ENCODE data around the gene PRELID2. TPM values are rescaled to one million over a fixed set of nuclear protein-coding genes. Genes with fewer than 3 reads are reported as not detected.

The PRELID2 gene
- total RNA-seq, 1 donor from 2014 or later: 32.3 TPM

DNA sequence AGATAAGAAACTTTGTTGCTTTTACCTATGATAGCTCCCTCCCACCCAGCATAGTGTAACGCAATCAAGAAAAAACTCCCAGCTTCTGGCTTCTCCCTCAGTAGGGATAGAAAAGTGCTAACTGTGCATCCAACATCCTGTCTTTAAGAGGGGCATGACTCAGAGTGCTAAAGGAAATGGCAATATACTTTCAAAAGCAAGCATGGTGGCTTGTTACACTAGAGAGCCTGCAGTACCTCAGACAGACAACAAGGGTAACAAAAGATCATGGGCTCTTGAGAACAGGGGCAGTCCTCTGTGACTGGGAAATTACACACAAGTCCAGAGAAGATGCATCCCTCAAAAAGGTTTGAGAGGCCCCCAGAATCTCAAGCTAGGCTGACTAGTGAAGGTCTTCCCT lies 37.8 kb downstream of the PRELID2 start:
- peak; percentile 44 for DNase-seq (ENCODE audit: low read depth, low spot score)

DNA sequence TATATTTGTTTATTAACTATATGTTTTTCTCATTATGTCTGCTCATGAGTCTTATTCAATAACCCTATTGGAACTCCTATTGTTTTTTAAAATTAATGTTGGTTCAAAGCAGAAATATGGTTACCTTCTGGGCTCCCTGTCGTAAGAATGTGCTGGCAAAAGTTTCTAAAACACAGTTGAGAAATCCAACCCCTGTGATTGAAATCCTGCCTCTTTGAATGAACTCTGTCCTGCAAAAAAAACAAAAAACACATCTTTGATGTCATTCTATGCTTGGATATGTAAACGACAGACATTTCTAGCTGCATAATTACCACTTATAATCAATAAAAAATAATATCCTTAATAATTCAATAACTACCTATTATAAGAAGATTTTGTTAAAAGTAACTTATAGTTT lies 38.8 kb downstream of the PRELID2 start:
- DNase-seq (ENCODE audit: low read depth, low spot score): no peak

DNA sequence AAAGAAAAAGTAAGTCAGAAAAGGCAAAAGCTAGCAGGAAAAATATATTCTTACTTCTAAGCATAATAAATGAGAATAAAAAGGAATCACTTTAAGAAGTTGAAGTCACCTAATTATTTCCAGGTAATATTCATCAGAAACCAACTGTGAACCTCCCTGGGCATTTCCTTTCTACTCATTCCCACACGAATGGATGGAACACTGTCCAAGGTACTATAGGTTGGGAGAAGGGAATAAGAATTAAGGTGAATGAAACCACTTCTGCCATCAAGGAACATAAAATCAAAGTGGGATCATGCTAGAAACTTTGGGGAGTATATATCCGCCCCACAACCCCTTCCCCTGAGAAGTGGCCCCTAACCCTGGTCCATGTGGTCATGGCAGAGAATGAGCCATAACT lies 41.6 kb downstream of the PRELID2 start:
- no peak for DNase-seq (ENCODE audit: low read depth, low spot score)

DNA sequence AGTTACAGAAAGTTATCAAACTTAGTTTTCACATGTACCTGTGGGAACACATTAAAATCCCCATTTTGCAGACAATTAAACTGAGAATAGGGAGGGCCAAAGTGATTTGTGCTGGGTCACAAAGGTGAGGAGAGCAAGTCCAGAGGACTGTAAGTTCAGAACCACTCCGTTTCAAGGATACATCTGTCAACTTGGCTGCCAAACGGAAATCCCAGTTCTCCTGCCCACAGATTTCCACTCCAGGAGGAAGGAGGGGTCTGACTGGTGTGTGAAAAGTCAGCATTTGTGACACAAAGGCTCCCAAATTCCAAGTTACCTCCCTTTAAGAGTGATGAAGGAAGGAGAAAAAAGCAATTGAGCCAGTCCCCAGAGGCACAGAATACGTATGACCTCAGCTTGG lies 42.3 kb downstream of the PRELID2 start:
- no peak for DNase-seq (ENCODE audit: low read depth, low spot score)

DNA sequence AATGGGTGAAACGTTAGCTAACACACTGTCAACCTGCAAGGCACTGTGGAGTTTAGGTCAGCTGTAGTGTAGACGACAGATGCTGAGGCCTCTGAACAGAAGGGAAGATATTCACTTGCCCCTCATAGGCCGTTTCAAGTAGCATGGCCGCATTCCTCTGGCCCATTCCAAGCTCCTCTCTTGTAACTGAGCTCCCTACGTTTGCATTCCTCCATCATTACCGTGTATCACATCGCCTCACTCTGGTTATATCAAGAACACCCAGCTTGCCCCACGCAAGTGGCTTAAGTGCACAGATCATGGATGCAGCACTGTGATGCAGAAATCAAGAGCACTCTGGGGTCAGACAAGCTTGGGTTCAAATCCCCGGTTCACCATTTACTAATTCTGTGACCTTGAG lies 43.3 kb downstream of the PRELID2 start:
- no peak for DNase-seq (ENCODE audit: low read depth, low spot score)

DNA sequence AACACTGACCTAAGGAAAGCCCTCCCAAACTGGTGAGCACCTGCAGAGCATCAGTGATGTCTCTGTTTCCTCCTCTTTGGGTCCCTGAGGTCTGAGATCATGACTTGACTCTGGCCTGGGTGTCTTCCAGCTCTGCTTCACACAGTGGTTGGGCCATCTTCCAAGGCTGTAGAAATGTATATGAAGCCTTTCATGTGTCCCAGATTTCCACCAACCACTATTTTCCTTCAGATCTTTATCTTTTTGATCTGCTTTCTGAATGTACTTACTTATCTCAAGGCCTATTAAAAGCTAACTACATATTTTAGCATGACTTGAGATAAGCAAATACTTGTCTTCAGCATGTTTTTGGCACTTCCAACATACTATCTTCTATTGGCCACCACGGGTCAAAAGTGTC lies 47.1 kb downstream of the PRELID2 start:
- DNase-seq (ENCODE audit: low read depth, low spot score): no peak

DNA sequence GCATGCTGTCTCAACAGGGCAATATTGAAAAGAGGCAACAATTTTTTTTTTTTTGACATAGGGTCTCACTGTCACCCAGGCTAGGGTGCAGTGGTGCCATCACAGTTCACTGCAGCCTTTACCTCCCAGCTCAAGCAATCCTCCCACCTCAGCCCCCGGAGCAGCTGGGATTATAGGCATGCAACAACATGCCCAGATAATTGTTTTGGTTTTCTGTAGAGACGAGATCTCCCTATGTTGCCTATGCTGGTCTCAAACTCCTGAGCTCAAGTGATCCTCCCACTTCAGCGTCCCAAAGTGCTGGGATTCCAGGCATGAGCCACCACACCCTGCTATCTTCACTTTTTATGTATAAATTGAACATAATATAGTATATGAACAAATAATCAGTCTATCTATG lies 47.6 kb downstream of the PRELID2 start:
- DNase-seq (ENCODE audit: low read depth, low spot score): no peak

DNA sequence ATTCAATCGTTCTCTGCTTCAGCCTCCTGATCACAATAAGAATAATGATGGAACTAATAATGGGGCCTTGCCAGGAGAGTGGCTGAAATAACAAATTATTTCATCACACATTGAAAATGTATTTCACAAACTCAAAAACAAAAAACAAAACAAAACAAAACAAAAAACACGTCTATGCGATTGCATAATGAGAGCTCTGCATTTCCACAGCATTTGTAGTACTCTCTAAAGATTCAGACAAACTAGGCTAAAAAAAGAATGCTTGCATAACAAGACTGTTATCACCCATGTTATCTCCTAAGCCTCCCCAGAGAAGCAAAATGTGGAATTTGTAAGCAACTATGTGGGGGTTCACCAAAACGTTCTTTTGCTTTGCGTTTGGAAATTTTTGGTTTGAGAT lies 48.1 kb downstream of the PRELID2 start:
- DNase-seq (ENCODE audit: low read depth, low spot score): no peak

DNA sequence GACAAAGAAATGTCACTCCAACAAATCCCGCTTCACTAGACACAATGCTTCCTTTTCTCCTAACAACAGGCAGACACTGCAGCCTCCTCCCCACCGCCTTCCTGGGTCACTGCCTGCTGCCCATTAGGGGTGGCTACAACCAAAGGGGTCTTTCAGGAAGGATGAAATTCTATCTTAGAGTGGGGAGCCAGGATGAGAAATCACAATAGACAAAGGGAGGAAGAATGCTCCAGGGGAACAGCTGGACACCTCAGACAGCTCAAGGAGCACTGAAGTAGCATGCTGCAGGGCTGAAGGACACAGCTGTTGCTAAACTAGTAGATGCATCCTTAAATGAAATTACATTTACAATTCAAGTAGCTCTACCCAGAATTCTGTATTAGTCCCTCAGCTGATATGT lies 54.2 kb downstream of the PRELID2 start:
- no peak for DNase-seq (ENCODE audit: low read depth, low spot score)

DNA sequence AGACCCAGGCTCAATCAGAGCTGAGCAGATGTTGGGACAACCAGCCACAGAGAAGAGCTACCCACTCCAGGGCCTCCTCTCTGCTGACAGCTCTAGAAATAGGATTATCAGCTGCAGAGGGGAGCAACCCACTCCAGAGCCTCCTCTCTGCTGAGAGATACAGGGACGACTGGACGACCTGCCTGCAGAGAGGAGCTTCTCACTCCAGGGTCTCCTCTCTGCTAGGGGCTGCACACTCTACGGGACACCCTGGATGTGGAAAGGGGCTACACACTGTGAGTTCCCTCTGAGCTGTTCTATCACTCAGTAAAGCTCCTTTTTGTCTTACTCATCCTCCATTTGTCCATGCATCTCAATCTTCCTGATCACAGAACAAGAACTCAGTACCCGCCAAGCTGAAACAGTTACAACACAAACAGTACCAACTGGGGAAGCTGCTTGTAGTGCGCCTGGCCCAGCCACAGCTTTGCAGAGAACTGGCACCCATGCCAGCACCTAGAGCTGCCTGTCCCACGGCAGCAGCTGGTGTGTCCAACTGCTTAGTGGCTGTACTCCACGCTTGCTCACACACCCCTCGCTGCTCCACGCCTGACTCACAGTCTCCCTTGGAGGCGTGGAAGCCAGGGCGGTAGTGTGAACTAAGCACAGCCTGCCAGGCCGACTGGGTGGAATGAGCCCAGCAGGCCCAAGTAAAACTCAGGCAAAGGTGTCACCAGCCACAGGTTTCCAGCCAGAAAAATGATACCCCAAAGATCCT lies 56.8 kb downstream of the PRELID2 start:
- DNase-seq (ENCODE audit: low read depth, low spot score): no peak

DNA sequence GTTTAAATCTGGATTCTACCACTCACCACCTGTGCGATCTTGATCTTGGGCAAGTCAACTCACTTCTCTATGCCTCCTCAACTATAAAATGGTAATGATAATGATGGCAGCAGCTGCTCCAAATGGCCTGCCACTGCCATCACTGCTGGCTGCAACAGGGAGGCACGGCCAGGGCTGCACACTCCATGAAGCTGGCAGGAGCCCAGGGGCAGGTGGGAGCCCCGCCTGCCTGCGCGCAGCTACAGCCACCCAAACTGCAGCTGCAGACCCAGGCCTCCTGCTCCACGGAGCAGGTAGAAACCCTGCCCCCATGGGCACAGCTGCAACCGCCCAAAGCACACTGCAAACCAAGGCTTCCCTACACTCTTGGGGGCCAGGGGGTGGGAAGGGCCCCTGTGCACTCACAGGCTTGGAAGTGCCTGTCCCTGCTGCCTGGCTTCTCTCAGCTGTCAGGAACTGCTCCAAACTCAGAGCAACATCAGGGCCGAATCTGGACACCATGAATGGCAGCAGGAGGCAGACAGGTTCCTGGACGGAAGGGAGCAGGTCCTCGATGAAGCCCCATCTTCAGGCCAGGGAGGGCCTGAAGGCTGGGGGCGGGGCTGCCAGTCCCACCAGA lies 57.6 kb downstream of the PRELID2 start:
- no peak for DNase-seq (ENCODE audit: low read depth, low spot score)

DNA sequence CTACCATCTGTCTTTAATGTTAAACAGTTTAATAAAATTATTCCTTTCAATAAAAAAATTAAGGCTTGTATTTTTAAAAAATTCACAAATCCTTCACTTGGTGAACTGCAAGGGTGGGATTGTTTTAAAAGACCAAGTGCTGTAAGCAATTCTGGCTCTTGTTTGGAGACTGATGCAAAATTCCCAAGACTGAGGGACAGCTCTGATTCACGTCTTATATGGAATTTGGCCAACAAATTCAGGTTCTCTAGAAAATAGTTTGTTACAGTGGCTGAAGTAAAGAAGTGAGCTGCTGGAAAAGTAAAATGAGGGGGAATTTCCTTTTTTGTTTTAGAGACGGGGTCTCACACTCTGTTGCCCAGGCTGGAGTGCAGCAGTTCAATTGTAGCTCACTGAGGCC lies 58.3 kb downstream of the PRELID2 start:
- DNase-seq (ENCODE audit: low read depth, low spot score): no peak

DNA sequence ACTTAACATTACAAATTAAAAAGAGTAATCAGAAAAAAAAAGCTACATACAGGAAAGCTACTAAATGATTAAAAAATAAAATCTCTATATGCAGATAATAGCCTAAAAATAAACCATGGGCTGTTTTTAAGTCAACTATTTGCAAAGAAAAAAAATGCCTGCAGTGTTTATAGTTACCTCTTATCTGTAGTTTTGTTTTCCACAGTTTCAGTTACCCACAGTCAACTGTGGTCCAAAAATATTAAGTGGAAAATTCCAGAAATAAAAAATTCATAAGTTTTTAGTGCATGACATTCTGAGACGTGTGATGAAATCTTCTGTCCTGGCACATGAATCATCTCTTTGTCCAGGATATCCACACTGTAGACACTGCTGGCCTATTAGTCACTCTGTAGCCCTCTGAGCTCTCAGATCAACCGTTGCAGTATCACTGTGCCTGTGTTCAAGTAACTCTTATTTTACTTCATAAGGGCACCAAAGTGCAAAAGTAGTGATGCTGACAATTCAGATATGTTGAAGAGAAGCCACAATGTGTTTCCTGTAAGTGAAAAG lies 59.2 kb downstream of the PRELID2 start:
- DNase-seq (ENCODE audit: low read depth, low spot score): peak; percentile 45

DNA sequence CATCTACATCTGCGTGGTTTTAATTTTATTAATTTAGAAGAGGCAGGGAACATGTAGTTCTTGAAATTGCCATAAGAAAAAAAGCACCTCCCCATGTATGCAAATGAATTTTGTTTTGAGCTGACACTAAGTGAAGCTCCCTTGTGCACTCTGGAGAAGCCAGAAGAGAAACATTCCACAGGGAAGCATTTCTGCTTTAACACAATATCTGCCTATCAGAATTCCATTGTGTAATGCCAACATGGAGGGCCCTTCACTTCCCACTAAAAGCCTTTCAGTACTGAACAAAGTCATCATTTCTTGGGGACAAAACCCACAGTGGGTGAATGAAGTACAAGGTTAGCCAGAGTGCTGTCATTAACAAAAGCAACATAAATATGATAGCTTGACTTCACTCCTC lies 59.7 kb downstream of the PRELID2 start:
- no peak for DNase-seq (ENCODE audit: low read depth, low spot score)

DNA sequence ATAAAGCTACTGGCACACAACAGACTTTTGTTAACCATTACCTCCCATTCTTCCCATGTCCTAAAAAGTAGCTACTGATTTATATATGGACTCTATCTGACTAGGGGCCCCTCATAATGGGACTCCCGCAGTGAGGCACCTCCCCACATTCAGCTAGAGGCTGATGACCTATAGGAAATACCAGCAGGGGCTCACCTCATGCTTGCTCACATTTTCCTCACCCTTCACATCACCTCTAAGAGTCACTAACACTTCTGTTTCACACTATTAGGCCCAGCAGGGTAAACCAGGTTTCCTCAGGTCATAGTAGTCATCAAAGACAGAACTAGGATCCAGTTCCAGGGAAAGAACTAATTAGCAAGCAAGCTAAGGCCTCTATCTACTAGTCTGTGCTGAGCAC lies 60.7 kb downstream of the PRELID2 start:
- DNase-seq (ENCODE audit: low read depth, low spot score): no peak

DNA sequence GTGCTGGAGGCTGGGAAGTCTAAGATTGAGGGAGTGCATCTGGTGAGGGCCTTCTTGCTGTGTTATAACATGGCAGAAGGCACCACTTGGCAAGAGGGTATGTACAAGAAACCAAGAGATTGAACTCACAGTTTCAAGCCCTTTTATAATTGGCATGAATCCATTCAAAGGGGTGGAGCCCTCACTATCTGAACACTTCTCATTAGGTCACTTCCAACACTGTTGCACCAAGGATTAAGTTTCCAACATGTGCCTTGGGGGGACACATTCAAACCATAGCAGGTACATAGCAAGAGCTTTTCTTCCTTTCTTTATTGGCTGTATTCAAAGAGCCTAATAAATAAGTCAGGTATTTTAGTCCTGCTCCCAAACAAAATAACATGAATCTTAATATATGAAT lies 62.7 kb downstream of the PRELID2 start:
- no peak for DNase-seq (ENCODE audit: low read depth, low spot score)

DNA sequence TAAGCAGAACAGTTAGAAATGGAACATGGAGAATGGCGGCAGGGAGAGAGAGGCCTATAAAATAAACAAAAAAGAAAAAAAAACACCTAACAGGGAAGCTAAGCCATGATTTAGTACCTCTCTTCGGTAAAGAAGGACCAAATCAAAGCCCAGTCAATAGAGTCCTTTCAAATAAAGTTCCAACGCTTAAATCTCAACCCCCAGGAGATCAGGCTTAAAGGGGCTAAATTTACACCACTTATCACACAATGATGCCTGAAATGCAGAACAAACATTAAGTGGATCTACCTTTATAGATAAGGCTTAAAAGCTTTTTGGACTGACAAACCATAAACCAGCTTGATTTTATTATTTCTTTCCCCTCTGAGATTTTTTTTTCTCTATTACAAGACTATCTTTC lies 66.3 kb downstream of the PRELID2 start:
- no peak for DNase-seq (ENCODE audit: low read depth, low spot score)

DNA sequence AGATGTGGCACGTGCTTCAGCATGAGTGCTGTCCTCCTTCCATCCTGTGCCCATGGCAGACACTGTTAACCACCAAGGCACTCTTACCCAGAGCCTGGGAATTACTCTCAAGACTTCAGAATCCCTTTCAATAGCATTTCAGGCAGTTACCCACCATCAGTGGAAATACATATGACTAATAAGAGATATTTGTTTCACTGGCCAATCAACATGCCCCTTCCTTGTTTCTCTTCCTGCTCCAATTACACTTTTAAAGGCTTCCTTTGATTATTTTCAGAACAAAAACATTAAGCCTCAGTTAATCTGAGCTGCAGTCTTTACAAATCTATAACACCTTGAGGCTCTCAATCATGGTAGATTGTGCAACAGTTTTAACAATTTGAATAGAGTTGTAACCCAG lies 70.8 kb downstream of the PRELID2 start:
- DNase-seq (ENCODE audit: low read depth, low spot score): no peak

DNA sequence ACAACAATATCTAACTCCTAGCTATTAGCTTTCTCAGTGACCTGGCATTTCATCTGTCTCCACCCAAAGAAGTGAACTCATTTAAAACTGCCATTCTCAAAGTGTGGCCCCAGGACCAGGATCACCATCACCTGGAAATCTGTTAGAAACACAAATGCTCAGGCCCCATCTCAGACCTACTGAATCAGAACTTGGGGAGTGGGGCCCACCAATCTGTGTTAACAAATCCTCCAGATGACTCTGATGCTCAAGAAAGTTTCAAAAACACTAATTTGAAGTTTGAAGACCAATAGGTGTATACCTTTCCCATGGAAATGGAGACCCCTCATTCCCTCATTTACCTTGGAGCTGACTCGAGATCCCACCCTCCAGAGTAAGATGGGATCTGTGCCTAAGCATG lies 72.3 kb downstream of the PRELID2 start:
- DNase-seq (ENCODE audit: low read depth, low spot score): no peak

DNA sequence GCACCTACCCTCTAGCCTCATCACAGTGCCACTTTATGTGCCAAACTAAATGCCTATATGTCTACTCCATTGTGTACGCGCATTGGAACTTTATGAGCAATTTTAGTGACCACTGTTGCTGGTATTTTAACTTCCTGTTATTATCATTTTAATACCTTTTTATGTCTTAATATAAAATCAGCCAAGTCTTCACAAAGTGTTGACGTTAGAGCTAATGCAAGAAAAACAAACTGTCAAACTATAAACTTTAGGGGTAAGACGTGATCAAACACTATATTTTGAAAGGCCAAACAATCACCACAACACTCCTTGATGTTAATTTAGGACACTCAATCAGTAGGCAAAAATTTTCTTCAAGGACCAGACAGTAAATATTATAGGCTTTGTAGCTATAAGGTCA lies 73.9 kb downstream of the PRELID2 start:
- DNase-seq (ENCODE audit: low read depth, low spot score): no peak

DNA sequence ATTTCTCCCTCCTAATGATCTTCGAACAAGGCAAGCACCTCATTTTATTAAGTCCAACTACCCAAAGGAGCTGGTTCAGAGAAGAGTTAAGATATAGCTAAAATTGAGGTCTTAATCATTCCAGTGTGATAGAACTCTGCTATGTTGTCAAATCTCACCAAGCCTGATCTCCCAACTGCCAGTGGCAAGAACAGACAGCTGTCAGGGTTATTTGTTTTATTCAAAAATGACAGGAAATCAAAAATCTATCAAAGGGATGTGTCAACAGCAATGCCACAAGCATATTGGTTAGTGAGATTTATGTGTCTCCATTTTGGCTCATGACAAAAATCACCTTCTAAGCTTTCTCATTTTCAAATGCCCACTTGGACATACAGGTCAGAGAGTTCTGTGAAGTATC lies 74.5 kb downstream of the PRELID2 start:
- DNase-seq (ENCODE audit: low read depth, low spot score): no peak

DNA sequence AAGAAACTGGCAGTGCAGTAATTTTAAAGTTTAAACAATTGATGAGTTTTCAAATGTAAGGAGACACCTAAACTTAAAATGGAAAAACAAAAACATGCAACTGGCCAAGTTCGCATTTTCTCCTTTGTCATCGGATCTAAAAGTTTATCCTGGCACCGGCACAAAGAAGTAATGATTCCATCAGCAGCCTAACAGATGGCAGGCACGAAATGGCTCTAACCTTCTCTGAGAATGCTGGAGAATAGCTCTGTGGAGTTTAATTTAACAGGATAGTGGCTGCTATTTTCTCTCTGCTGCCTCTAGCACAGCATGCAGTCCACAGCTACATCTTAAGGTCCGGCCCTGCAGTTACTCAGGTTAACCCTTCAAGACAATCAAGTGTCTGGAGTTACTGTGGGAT lies 82.2 kb downstream of the PRELID2 start:
- DNase-seq (ENCODE audit: low read depth, low spot score): no peak

DNA sequence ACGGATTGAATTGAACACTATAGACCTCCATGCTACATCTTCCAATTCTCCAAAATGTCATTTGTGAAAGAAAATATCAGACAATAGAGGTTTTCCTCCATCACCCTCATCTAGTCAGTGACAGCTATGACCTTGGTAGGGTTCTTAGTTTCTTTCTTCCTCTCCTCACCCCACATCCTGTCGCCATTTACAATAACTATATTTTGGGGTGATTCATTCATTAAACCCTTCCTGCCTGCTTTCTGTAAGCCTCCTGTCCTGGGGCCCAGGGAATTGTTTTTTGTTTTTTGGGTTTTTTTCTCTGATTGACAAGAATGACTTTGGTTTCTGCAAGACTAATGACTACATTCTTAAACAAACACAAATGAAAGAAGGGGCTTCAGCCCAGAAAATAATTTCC lies 82.6 kb downstream of the PRELID2 start:
- no peak for DNase-seq (ENCODE audit: low read depth, low spot score)

All from pulmonary artery endothelial cell (primary cell).